Measurements from ENCODE around the gene DROSHA.

The DROSHA gene

DNA sequence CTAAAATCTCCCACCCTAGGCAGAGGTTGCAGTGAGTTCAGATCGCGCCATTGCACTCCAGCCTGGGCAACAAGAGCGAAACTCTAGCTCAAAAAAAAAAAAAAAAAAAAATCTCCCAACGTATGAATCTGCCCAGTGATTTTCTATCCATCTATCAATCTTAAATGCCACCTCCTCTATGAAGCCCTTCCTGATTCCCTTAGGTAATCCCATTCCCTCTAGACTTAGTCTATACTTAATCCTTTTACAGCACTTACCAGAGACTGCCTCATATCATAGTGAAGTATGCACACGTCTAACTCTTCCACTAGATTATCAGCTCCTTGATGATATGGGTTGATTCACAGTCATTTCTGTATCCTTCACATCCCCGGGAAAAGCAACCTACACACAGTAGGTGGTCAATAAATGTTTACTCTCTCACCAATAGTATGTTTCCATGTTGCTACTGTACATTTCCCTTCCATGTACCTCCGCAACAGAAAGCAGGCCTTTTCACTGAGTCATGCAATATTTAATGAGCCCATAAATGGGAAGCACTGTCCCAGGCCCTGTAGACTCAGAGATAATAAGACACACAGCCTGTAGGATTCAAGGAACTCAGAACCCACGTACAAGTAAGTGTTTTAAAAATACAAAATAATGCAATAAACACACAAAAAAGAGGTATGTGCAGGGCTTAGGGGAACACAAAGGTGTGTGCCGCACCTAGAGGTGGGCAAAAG, 1.2 kb downstream of the DROSHA start:
- no peak for DNase-seq

GRCh38 chr5:31523041-31523440, 8.9 kb downstream of the DROSHA start:
- no peak for DNase-seq

DNA sequence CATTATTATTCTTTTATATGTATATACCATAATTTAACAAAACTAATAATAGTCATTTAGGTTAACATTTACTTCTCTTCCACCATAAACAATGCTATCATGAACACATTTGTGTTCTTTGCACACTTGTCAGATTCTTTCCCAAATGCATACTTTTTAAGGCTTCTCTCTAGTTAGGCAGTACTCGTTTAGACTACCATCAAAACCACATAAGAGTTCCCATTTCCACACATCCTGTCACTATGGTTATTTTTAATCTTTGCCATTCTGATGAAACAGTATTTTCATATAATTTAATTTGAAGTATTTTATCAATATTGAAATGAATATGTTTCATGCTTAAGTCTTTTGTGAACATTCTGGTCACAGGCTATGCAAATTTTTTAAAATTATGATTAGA, 15.1 kb downstream of the DROSHA start:
- no peak for DNase-seq

GRCh38 chr5:31511305-31511704, 20.6 kb downstream of the DROSHA start:
- DNase-seq = no peak

- DNase-seq = no peak
These were observed 27.4 kb downstream of the DROSHA start for GRCh38 chr5:31504529-31504928.

- no peak for DNase-seq
These were observed 29.4 kb downstream of the DROSHA start for GRCh38 chr5:31502506-31502905.

GRCh38 chr5:31500256-31500655, 31.6 kb downstream of the DROSHA start:
- no peak for DNase-seq

- no peak for DNase-seq
These were observed 35.0 kb downstream of the DROSHA start for GRCh38 chr5:31496891-31497290.

- DNase-seq = no peak
These were observed 35.6 kb downstream of the DROSHA start for GRCh38 chr5:31496301-31496700.

GRCh38 chr5:31495336-31495735, 36.6 kb downstream of the DROSHA start:
- no peak for DNase-seq

DNA sequence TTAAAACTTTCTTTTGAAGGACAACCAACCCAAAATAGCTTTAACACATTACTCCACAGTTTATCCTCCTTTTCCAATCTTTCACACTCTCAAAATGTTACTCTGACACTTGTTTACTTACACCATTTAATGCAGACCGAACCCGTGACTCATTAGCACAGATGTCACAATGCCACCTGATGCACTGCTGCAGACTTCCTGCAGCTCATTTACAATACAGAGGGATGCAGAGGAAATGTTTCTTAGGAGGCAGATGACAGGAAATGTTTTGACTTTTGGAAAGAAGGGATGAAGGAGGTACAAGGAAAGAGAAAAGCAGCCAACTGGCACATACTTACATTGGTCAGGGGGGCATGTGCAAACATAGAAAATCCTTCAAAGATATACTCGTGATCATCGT, 39.0 kb downstream of the DROSHA start:
- DNase-seq = no peak

DNA sequence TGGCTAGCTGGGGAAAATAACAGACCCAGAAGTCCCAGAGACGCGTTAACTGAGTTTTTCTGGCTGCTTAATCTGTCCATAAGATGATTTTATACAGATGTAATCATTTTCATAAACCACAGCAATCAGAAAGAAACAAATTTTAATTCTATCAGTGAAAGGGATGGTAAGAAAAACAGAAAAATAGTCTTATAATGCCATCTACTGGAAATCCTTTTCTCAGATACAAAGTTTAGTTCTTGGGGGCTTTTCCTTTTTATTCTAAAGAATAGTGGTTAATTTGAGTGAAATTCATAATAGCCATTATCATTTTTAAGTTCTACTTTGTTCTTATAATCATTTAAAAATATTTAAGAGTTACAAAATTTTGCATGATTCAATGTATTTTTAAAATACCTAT, 44.4 kb downstream of the DROSHA start:
- no peak for DNase-seq

- DNase-seq = no peak
These were observed 45.5 kb downstream of the DROSHA start for GRCh38 chr5:31486441-31486840.

- DNase-seq = no peak
These were observed 46.3 kb downstream of the DROSHA start for GRCh38 chr5:31485376-31486207.

- no peak for DNase-seq
These were observed 50.2 kb downstream of the DROSHA start for GRCh38 chr5:31481531-31482165.

DNA sequence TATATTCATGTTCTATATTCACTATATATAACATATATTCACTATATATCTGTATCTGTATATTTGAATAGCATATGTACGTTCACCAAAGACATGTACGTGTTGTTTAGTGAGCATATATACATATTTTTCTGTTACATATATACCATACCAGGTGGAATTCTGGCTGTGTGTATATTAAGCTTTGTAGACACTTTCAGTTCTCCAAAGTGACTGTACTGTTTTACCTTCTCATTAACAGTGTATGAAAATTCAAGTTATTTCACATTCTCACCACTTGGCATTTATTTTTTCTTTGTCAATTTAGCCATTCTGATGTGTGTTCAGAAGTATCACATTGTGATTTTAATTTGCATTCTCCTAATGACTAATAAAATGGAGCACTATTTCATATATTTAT, 52.2 kb downstream of the DROSHA start:
- no peak for DNase-seq

DNA sequence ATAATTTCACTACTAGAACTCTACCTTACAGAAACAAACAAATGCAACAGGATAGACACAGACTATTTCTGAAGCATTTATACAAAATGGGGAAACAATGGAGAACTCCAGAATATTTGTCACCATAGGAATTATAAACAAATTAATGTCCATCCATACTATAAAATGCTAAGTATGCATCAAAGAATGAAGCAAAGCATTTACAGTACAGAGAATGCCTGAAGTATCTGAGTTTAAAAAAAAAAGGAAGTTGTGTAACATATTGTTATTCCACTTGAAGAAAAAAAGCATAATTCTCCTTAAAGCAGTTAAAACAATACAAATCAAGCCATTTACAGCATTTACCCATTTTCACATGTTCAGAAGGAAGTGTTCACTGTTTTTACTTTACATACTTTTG, 53.0 kb downstream of the DROSHA start:
- no peak for DNase-seq

GRCh38 chr5:31477971-31478370, 53.9 kb downstream of the DROSHA start:
- no peak for DNase-seq

DNA sequence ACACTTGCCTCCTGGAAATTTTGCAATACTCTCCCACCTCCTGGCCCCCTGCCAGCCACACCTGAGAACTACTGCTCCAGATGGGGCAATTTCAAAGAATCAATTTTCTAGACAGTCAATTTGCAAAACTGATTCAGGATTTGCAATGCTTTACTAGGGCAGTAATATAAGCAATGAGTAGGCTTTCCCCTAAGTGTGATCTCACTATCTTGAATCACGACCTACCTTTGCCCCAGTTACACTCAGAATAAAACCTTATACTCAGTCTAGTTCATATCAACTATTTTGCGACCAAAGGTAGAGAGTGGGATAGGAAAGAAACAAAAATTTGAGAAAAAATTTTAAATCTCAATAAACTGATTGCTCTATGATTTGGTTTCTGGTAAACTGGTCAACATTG, 54.4 kb downstream of the DROSHA start:
- DNase-seq = no peak

DNA sequence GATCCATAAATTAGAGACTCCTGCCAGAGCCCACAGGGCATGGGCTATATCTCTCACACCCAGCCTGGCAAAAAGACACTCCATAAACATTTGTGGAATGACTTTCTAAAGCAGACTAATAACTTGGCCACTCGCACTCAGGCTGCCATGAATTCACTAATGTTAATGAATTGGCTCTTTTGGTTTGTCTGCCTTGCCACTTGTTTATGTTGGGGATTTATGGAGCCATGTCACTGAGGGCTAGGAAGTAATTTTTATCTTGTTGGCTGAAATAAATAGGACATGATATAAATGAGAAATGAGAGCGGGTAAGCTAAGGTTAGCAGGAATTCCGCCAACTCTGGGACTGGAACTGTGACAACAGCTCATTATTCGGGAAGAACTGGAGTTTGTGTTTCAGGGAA, 55.2 kb downstream of the DROSHA start:
- no peak for DNase-seq

DNA sequence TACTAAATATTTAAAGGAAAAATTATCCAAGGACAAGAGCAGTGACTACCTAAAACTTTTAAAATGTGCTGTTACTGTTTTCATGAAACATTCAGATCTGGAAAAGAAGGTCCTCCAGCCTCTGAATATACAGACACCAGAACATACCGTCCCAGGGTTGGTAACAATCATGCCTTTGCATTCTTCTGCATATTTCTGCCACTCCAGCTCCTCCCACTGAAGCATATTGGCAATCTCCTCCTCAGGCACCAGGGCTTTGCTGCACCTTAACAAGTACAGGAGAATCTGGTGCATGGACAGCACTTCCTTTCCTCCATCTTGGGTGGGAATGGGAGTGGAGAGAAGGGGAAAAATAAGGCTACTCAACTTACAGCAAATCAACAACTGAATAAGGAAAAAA, 60.0 kb downstream of the DROSHA start:
- no peak for DNase-seq

GRCh38 chr5:31471040-31471439, 60.9 kb downstream of the DROSHA start:
- DNase-seq = no peak

DNA sequence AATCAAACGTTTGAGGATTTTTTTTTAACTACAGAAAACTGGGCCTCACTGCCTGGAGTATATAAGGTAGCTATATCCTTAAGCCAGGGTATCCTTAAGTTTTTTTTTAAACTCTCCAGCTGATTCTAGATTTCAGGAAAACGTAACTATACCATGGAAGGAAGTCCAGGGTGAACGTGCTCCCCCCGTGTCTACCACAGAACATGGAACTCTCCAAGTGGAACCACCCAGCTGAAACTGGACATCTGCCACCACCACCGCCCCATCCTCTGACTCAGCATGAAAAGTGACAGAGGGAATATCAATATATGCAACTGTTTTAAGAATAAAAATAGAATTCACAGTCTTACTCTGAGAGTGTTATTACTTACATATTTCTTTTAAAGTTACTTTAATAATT, 61.3 kb downstream of the DROSHA start:
- no peak for DNase-seq

DNA sequence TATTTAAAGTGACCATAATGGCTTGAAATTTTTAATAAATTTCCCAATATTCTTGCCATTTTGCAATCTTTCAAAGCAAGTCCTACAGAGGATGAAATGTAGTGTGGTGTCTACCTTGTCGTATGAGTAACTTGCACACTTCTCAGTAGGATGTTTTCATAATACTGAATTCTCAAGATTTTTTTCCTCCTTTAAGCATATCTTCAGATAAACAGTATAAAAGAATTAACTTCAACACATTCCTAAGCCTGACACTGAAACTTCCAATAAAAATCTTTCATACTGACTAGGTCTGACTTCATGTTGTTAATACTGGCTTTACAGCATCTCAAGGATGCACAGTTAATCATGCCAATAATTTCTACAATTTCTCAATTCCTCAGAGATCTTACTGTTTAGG, 62.0 kb downstream of the DROSHA start:
- DNase-seq = no peak

Measured in CD4-positive, alpha-beta T cell treated with Interleukin-17A for 1 hour (primary cell).